IPS-11a (cell line): ENCODE measurements around the gene MAN2A2.
A peak's percentile ranks its signal among the peaks of the same experiment; 100 is the strongest.
"Not testable (repeated sequence)": the region's sequence is repeated elsewhere in the genome, so short reads cannot be mapped to it uniquely, and the experiment has no call there.

Experiments used
- H3K4me3 ChIP-seq: one replicate; pipeline ENCODE4 v1.5.1; 2013; ENCODE audit warnings: low read depth, low read length, control low read depth

Gene MAN2A2

GRCh38 chr15:90915808-90916440, 12.8 kb downstream of the MAN2A2 start:
- no peak overlapping the region for H3K4me3 ChIP-seq

- no peak overlapping the region for H3K4me3 ChIP-seq
Observed at GRCh38 chr15:90916461-90916860, 13.4 kb downstream of the MAN2A2 start.

DNA sequence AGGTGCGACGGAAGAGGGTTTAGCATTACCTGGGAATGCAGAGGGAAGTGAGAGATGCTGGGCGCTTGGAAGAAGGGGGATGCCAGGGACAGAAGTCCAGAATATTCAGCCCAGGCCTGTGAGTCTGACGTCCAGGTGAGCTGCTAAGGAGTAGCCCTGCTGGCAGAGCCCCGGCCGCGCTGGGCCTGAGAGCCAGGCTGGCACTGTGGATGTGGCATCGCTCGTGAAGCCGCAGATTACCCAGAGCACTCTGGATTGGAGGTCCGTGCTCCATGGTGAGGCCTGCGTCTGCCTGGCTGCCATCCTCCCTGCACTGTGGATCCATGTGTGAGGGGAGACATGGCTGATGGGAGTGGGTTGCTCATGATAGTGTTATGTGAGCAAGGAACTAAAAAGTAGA, 14.5 kb downstream of the MAN2A2 start:
- H3K4me3 ChIP-seq, result no peak overlapping the region

DNA sequence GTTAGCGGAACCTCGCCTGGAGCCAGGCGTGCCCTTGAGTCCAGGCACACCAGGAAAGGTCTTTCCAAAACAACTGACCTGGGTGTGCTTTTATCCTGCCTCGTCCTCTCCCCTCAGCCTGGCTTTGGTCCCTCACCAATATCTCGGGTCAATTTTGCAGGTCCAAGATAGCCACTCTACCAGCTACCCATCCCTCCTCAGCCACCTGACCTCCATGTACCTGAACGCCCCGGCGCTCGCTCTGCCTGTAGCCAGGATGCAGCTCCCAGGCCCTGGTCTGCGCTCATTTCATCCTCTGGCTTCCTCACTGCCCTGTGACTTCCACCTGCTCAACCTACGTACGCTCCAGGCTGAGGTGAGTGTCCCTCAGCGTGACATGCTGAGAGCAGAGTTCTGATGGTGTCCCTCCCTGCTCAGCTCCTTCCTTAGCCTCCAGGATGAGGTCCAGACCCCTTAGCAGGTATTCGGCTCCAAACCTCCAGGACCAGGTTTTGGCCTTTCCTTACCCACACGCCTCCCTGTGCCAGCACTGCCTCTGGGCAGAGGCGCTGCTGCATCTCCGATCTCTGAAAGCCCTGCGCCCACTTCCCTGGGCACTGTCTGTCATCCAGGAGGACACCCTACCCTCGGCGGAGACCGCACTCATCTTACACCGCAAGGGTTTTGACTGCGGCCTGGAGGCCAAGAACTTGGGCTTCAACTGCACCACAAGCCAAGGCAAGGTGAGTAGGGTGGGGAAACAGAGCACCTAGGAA, 15.1 kb downstream of the MAN2A2 start:
- H3K4me3 ChIP-seq, result no peak overlapping the region

DNA sequence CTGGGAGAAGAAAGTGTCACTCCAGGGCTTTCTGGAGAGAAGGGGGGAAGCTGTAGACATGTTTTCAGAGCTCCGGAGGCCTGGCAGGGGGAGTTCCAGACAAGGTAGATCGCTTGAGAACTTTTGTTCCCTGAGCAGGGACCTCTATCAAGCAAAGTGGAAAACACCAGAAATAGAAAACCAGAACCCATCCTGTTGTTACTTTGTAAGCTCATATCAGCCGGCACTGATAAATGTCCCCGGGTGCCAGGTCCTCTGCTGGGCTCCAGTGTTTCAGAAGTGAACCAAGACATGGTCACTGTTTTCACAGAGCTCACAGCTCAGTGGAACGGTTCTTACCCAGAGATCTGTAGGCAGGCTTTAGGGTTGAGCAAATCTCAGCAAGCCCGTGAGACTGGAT, 15.7 kb downstream of the MAN2A2 start:
- no peak overlapping the region for H3K4me3 ChIP-seq

- no peak overlapping the region for H3K4me3 ChIP-seq
Observed at GRCh38 chr15:90921887-90922286, 18.8 kb downstream of the MAN2A2 start.

DNA sequence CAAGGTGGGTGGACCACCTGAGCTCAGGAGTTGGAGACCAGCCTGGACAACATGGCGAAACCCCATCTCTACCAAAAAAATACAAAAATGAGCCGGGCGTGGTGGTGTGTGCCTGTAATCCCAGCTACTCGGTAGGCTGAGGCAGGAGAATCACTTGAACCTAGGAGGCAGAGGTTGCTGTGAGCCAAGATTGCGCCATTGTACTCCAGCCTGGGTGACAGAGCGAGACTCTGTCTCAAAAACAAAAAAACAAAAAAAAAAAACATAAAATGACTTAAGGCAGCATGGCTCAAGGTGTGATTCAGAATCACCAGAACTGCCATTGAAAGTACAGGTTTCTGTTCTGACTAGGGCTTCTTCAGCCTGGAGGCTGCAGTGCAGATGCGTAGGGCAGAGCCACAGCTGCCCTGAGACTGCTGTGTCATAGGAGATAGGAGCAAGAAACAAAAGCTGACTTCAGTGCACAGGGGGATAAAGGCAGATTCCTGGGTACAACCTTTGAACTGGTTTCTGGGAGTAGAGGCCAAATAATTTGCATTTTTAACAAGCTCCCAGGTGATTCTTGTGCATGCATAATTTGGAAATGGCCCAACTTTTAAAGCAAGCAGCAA, 19.7 kb downstream of the MAN2A2 start:
- not testable (repeated sequence) for H3K4me3 ChIP-seq

DNA sequence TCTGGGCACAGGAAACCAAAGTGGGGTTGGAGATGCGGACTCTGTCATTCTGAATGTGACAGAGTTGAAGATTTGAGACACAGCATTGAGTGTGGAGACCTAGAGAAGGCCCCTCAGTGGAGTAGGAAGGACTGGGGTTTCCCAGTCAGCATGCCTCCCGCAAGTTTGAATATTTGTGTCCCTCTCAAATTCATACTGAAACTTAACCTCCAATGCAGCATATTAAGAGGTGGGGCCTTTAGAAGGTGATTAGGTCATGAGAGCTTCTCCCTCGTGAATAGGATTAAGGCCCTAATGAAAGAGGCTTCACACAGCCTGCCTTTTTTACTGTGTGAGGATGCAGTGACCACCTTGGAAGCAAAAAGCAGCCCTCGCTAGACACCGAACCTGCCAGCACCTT, 21.3 kb downstream of the MAN2A2 start:
- H3K4me3 ChIP-seq, result no peak overlapping the region

GRCh38 chr15:90926766-90927165, 23.7 kb downstream of the MAN2A2 start:
- not testable (repeated sequence) for H3K4me3 ChIP-seq

- H3K4me3 ChIP-seq, result not testable (repeated sequence)
Observed at GRCh38 chr15:90928106-90928505, 25.0 kb downstream of the MAN2A2 start.

- H3K4me3 ChIP-seq, result no peak overlapping the region
Observed at GRCh38 chr15:90929246-90930019, 26.3 kb downstream of the MAN2A2 start.

DNA sequence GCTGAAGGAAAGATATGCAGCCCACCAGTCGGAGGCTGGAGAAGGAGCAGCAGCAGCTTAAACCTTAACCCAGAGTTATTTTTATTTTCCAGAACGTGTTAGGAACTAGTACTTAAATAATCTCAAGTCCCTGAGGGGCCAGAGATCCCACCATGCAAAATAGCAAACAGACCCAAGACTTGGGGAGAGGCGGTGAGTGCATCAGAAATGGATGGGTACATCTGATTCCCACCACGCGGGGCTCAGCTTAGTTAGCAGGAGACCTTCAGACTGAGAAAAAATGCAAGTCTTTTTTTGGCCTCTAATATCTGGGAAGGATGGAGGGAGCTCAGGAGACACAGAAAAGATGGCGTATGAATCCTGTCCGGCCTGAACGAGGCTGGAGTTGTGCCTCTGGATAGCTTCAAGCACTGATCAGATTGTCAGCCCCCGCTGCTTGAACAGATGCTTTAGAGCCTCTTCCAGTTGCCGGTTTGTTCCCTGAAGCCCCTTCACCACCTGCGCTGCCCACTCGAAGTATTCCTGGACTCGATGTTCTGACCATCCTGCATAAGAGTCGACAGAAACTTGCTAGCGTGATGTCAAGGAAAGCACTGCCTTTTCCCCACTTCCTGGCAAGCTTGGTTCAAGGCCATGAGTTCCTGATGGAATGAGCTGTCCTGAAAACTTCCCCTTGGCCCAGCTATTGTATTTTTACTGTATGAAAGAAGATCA, 27.9 kb downstream of the MAN2A2 start:
- no peak overlapping the region for H3K4me3 ChIP-seq

- H3K4me3 ChIP-seq, result peak overlapping the region; percentile 89
Observed at GRCh38 chr15:90931575-90931827, 28.4 kb downstream of the MAN2A2 start.

- H3K4me3 ChIP-seq, result peak within 1 kb of the TSS; percentile 89
Observed at GRCh38 chr15:90931828-90932659, 28.9 kb downstream of the MAN2A2 start, which contains the start of gene HDDC3. TSS of gene HDDC3 (minus strand) at chr15:90932549. CDS start at chr15:90932540, 9 bp downstream.

DNA sequence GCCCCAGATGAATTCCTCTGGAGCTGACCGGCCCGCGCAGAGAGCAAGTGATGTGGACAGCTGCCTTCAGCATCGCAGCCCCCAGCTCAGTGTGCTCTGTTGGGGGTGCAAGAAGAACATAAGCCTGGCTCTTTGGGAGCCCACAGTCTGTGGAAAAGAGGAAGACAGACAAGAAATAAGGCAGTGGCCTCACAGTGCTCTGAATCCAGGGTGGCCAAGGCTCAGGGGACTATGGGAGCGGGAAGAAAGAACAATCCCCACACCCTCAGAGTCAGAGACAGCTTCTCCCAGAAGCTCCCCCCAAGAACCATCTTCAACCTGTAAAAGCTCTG, 29.5 kb downstream of the MAN2A2 start:
- H3K4me3 ChIP-seq, result peak overlapping the region; percentile 89

- H3K4me3 ChIP-seq, result no peak overlapping the region
Observed at GRCh38 chr15:90933301-90933700, 30.2 kb downstream of the MAN2A2 start.

GRCh38 chr15:90934256-90934948, 31.3 kb downstream of the MAN2A2 start:
- H3K4me3 ChIP-seq, result peak overlapping the region; percentile 67

GRCh38 chr15:90934949-90935751, 32.0 kb downstream of the MAN2A2 start, which contains the start of gene UNC45A:
TSS of gene UNC45A (plus strand) at chr15:90935285. CDS start at chr15:90935325, 40 bp downstream.
- H3K4me3 ChIP-seq, result peak within 1 kb of the TSS; percentile 67

DNA sequence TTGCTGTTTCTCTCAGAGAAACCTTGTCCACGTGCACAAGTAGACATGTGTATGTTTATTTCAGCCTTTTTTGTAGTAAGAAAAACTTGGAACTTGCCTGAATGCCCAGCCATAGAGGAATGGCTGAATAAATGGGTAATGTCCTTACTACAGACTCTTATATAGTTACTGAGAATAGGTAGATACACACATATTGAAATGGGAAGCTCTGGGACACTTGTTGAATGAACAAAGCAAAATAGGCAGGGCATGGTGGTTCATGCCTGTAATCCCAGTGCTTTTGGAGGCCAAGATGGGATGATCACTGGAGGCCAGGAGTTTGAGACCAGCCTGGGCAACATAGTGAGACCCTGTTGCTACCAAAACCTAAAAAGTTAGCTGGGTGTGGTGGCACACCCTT, 33.7 kb downstream of the MAN2A2 start:
- no peak overlapping the region for H3K4me3 ChIP-seq
